SK-N-SH (cell line): ENCODE measurements around the gene NCKAP5L. TPM values are rescaled to one million over a fixed set of nuclear protein-coding genes. Genes with fewer than 3 reads are reported as not detected.

Experiments used
- CTCF ChIA-PET: fragments of 300-600, 350-600 bp; formaldehyde crosslinking; extraction: SDS; loops from one replicate; lab custom pipeline; 2021; lab: Yijun Ruan, JAX
- POLR2A ChIA-PET: fragments of 350-600 bp; sonication (Branson Sonifier 250); formaldehyde crosslinking; extraction: SDS; loops from one replicate; lab custom pipeline; 2020; ENCODE audit warnings: antibody characterized with exemption, inconsistent platforms; lab: Yijun Ruan, JAX
- DNase-seq: peaks from one replicate; pipeline ENCODE4 v3.0.0; 2012
- H2AFZ ChIP-seq: fragments of 200-600 bp; sonication (generic); 2 replicates; pipeline ENCODE4 v1.8.1; 2016; ENCODE audit warnings: antibody characterized with exemption, mild to moderate bottlenecking, low read depth
- H3F3A ChIP-seq: fragments of 200-600 bp; sonication (generic); replicated peaks from 2 replicates; pipeline ENCODE3; 2016; ENCODE audit warnings: antibody characterized with exemption, mild to moderate bottlenecking; ENCODE audit not compliant: insufficient read depth
- H3K27ac ChIP-seq, 2 experiments: fragments of 200-500 bp in 1 of 2; fragments of 200-600 bp in 1 of 2; sonication (Bioruptor generic) in 1 of 2; sonication (generic), shearing (Covaris generic) in 1 of 2; 2 replicates each; pipeline versions ENCODE4 v1.5.1 to v1.6.1; 2014 to 2016; ENCODE audit warnings: low read depth in 2 of 2, inconsistent platforms in 1 of 2, low read length in 1 of 2, mild to moderate bottlenecking in 1 of 2, mixed read lengths in 1 of 2
- H3K27me3 ChIP-seq: fragments of 200-600 bp; sonication (generic), shearing (Covaris generic); 2 replicates; pipeline ENCODE4 v1.6.1; 2016; ENCODE audit warnings: mixed run types; ENCODE audit not compliant: insufficient read depth
- H3K36me3 ChIP-seq, 2 experiments: fragments of 200-500 bp in 1 of 2; fragments of 200-600 bp in 1 of 2; sonication (Bioruptor generic) in 1 of 2; sonication (generic) in 1 of 2; replicated peaks in 1 of 2; 2 replicates each; pipeline versions ENCODE3 to v1.5.1; 2014 to 2016; ENCODE audit warnings: low read length in 1 of 2, mild to moderate bottlenecking in 1 of 2; ENCODE audit not compliant: insufficient read depth in 2 of 2, control insufficient read depth in 1 of 2
- H3K4me1 ChIP-seq, 2 experiments: fragments of 200-500 bp in 1 of 2; fragments of 200-600 bp in 1 of 2; sonication (Bioruptor generic) in 1 of 2; sonication (generic), shearing (Covaris generic) in 1 of 2; 2 replicates each; pipeline versions ENCODE4 v1.5.1 to v1.6.1; 2014 to 2016; ENCODE audit warnings: low read depth in 1 of 2, low read length in 1 of 2, mixed run types in 1 of 2; ENCODE audit not compliant: insufficient read depth in 2 of 2, control insufficient read depth in 1 of 2
- H3K4me2 ChIP-seq: fragments of 200-600 bp; sonication (generic), shearing (Covaris generic); 2 replicates; pipeline ENCODE4 v1.6.1; 2017; ENCODE audit warnings: mixed run types
- H3K4me3 ChIP-seq, 2 experiments: fragments of 200-500 bp in 1 of 2; fragments of 200-600 bp in 1 of 2; sonication (Bioruptor generic) in 1 of 2; sonication (generic), shearing (Covaris generic) in 1 of 2; 2 replicates each; pipeline versions ENCODE4 v1.5.1 to v1.8.1; 2014 to 2016; ENCODE audit warnings: low read depth in 2 of 2, inconsistent platforms in 1 of 2, low read length in 1 of 2, mild to moderate bottlenecking in 1 of 2, mixed read lengths in 1 of 2, moderate library complexity in 1 of 2
- H3K79me2 ChIP-seq: fragments of 200-600 bp; sonication (generic); 2 replicates; pipeline ENCODE4 v1.8.1; 2017; ENCODE audit warnings: mild to moderate bottlenecking; ENCODE audit not compliant: insufficient read depth
- H3K9ac ChIP-seq: fragments of 200-600 bp; sonication (generic); 2 replicates; pipeline ENCODE4 v1.6.1; 2017; ENCODE audit warnings: mixed run types
- H3K9me2 ChIP-seq: fragments of 200-600 bp; sonication (generic); 2 replicates; pipeline ENCODE4 v1.6.1; 2017; ENCODE audit warnings: mixed run types
- H3K9me3 ChIP-seq: fragments of 200-600 bp; sonication (generic); 2 replicates; pipeline ENCODE4 v1.6.1; 2017; ENCODE audit warnings: mixed run types, mild to moderate bottlenecking, moderate library complexity
- H4K20me1 ChIP-seq: fragments of 200-600 bp; sonication (generic); 2 replicates; pipeline ENCODE4 v1.6.1; 2017; ENCODE audit warnings: mild to moderate bottlenecking, mixed run types; ENCODE audit not compliant: insufficient read depth
- ELF1 ChIP-seq: IDR thresholded peaks from 2 replicates; pipeline ENCODE4 v1.4.0; 2012
- FOSL2 ChIP-seq: IDR thresholded peaks from 2 replicates; pipeline ENCODE4 v1.4.0; 2012; ENCODE audit warnings: low read depth, mild to moderate bottlenecking, moderate library complexity, borderline replicate concordance
- GABPA ChIP-seq: IDR thresholded peaks from 2 replicates; pipeline ENCODE4 v1.4.0; 2012; ENCODE audit warnings: low read depth, mild to moderate bottlenecking
- MXI1 ChIP-seq: IDR thresholded peaks from 2 replicates; pipeline ENCODE4 v1.6.1; 2012; ENCODE audit warnings: mild to moderate bottlenecking, low read depth, low read length, improper control_type of control experiment
- NFIC ChIP-seq: IDR thresholded peaks from 2 replicates; pipeline ENCODE4 v1.4.0; 2012; ENCODE audit warnings: borderline replicate concordance
- PBX3 ChIP-seq: IDR thresholded peaks from 2 replicates; pipeline ENCODE4; 2012
- POLR2AphosphoS5 ChIP-seq: IDR thresholded peaks from 2 replicates; pipeline ENCODE4 v1.6.1; 2012; ENCODE audit warnings: low read depth, low read length
- REST ChIP-seq: IDR thresholded peaks from 2 replicates; pipeline ENCODE4 v1.6.1; 2012; ENCODE audit warnings: mild to moderate bottlenecking, low read depth, low read length, moderate library complexity
- SMC3 ChIP-seq: IDR thresholded peaks from 2 replicates; pipeline ENCODE4 v1.6.1; 2012; ENCODE audit warnings: low read depth, low read length, improper control_type of control experiment
- TAF1 ChIP-seq: IDR thresholded peaks from 2 replicates; pipeline ENCODE4 v1.6.1; 2012; ENCODE audit warnings: low read depth, mild to moderate bottlenecking, low read length, moderate library complexity, borderline replicate concordance
- YY1 ChIP-seq: IDR thresholded peaks from 2 replicates; pipeline ENCODE4 v1.4.0; 2012; ENCODE audit warnings: low read depth, mild to moderate bottlenecking
- WGBS: methylation state at CpG from one replicate; pipeline ENCODE4 v1.1.6; 2017; ENCODE audit warnings: low lambda C conversion rate; 5-methylcytosine and 5-hydroxymethylcytosine counted together
- polyA plus RNA-seq, 3 experiments: library from polyadenylated mRNA; depleted of rRNA; stranded (reverse); fragments of >200 nt; gene quantifications; 2 replicates each; pipeline ENCODE4 v1.2.3, GENCODE V29; 2012
- TF ChIP-seq, protein P1 (sequence below): fragments of 150-350 bp; IDR thresholded peaks from 2 replicates; pipeline ENCODE4 v1.6.1; 2017; ENCODE audit warnings: antibody characterized with exemption, low read length, low read depth, borderline replicate concordance
- TF ChIP-seq, protein P2 (sequence below): IDR thresholded peaks from 2 replicates; pipeline ENCODE4 v1.4.0; 2012; ENCODE audit warnings: low read depth, borderline replicate concordance
- TF ChIP-seq, protein P3 (sequence below): fragments of 150-350 bp; IDR thresholded peaks from 2 replicates; pipeline ENCODE4 v1.6.1; 2016; ENCODE audit warnings: mild to moderate bottlenecking, low read depth, low read length

The NCKAP5L gene
- polyA plus RNA-seq, 1 of the 3 experiments (the other 2 are of a cell fraction) = 8.9 TPM

GRCh38 chr12:49798248-49798647 is 30.0 kb downstream of the NCKAP5L start:
- ChIA-PET POLR2A (interaction anchor here (0.5 kb wide), 1 partner anchor 72 kb away, joined by 3 read pairs; no protein-coding TSS in a partner anchor), CTCF (interaction anchor here (0.7 to 3.8 kb wide), 6 partner anchors 10 to 169 kb away, joined by 3 to 14 read pairs (median 4); partner anchors contain the start of gene TMBIM6)
- H3K27me3 ChIP-seq = no peaks in the 10 kb centered on the region
- 88% methylated on average over 4 of the region's 7 CpGs for WGBS
- H2AFZ ChIP-seq = no peak overlapping the region
- peaks cover 0 to 68% of the 10 kb centered on the region in 2 experiments for H3K36me3 ChIP-seq
- H3K4me3 ChIP-seq = no peak overlapping the region
- H3K9ac ChIP-seq = no peak overlapping the region
- H3K4me1 ChIP-seq = no peaks in the 10 kb centered on the region
- DNase-seq = no peak
- TF ChIP-seq MXI1 = no peak
- TF ChIP-seq REST = no peak
- no peak for TF ChIP-seq GABPA
- TF ChIP-seq ELF1 = no peak
- TF ChIP-seq, protein P1, sequence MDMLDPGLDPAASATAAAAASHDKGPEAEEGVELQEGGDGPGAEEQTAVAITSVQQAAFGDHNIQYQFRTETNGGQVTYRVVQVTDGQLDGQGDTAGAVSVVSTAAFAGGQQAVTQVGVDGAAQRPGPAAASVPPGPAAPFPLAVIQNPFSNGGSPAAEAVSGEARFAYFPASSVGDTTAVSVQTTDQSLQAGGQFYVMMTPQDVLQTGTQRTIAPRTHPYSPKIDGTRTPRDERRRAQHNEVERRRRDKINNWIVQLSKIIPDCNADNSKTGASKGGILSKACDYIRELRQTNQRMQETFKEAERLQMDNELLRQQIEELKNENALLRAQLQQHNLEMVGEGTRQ = no peak
- TF ChIP-seq TAF1 = no peak
- no peak for TF ChIP-seq FOSL2
- TF ChIP-seq, protein P2, sequence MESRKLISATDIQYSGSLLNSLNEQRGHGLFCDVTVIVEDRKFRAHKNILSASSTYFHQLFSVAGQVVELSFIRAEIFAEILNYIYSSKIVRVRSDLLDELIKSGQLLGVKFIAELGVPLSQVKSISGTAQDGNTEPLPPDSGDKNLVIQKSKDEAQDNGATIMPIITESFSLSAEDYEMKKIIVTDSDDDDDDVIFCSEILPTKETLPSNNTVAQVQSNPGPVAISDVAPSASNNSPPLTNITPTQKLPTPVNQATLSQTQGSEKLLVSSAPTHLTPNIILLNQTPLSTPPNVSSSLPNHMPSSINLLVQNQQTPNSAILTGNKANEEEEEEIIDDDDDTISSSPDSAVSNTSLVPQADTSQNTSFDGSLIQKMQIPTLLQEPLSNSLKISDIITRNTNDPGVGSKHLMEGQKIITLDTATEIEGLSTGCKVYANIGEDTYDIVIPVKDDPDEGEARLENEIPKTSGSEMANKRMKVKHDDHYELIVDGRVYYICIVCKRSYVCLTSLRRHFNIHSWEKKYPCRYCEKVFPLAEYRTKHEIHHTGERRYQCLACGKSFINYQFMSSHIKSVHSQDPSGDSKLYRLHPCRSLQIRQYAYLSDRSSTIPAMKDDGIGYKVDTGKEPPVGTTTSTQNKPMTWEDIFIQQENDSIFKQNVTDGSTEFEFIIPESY = no peak
- H3K4me2 ChIP-seq = no peak overlapping the region
- H3K9me2 ChIP-seq = no peaks in the 10 kb centered on the region
- H3F3A ChIP-seq = no peaks in the 10 kb centered on the region
- H3K79me2 ChIP-seq = no peaks in the 10 kb centered on the region
- H4K20me1 ChIP-seq = no peaks in the 10 kb centered on the region
- H3K9me3 ChIP-seq = no peaks in the 10 kb centered on the region
- H3K27ac ChIP-seq = no peak overlapping the region

DNA sequence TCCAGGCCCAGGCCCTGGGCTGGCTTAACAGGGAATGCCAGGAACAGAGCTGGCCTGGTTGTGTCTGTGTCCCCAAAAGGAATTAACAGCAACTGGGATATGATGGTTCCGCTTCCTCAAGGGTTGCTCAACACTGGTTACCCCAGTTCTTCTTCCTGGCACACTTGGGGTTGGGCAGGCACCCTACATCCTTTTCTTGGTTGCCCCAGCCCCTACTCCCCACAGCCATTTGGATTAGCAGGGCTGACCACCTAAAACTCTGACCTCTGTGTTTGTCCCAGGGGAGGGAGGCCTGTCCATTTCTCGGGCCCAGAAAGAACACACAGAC is 30.8 kb downstream of the NCKAP5L start:
- 100% methylated on average over 1 of the region's 2 CpGs for WGBS
- no peak for TF ChIP-seq YY1
- no peak for TF ChIP-seq NFIC
- TF ChIP-seq, protein P3, sequence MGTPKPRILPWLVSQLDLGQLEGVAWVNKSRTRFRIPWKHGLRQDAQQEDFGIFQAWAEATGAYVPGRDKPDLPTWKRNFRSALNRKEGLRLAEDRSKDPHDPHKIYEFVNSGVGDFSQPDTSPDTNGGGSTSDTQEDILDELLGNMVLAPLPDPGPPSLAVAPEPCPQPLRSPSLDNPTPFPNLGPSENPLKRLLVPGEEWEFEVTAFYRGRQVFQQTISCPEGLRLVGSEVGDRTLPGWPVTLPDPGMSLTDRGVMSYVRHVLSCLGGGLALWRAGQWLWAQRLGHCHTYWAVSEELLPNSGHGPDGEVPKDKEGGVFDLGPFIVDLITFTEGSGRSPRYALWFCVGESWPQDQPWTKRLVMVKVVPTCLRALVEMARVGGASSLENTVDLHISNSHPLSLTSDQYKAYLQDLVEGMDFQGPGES = no peak
- TF ChIP-seq TAF1 = no peak
- TF ChIP-seq REST = no peak
- no peak for TF ChIP-seq PBX3
- TF ChIP-seq SMC3 = no peak
- no peak for TF ChIP-seq POLR2AphosphoS5

More for the DNA sequence above, 30.8 kb downstream of the NCKAP5L start:
- no peaks in the 10 kb centered on the region for H3F3A ChIP-seq
- H3K9me2 ChIP-seq = no peaks in the 10 kb centered on the region
- H3K79me2 ChIP-seq = no peaks in the 10 kb centered on the region
- H3K4me2 ChIP-seq = no peak overlapping the region
- no peaks in the 10 kb centered on the region for H3K27me3 ChIP-seq
- POLR2A ChIA-PET = no interaction called here
- no peaks in the 10 kb centered on the region for H3K9me3 ChIP-seq
- CTCF ChIA-PET = interaction anchor here (0.9 to 2.1 kb wide), 6 partner anchors 9 to 291 kb away, joined by 3 to 7 read pairs (median 4); partner anchors contain the start of gene TMBIM6
- H3K36me3 ChIP-seq = peaks cover 0 to 64% of the 10 kb centered on the region in 2 experiments
- H3K9ac ChIP-seq = no peak overlapping the region
- DNase-seq = no peak
- no peak overlapping the region for H3K27ac ChIP-seq
- H4K20me1 ChIP-seq = no peaks in the 10 kb centered on the region
- no peak overlapping the region for H2AFZ ChIP-seq
- H3K4me1 ChIP-seq = no peaks in the 10 kb centered on the region
- no peak overlapping the region for H3K4me3 ChIP-seq
